WTC11 (cell line): Measurements from ENCODE around the gene OIT3. TPM values are rescaled to one million over a fixed set of nuclear protein-coding genes. Genes with fewer than 3 reads are reported as not detected.
"Not testable (repeated sequence)": the region's sequence is repeated elsewhere in the genome, so short reads cannot be mapped to it uniquely, and the experiment has no call there.

Experiments used
- ATAC-seq: fragments of 200-7000 bp; cut with Tn5 transposase; 2 replicates; pipeline ENCODE4 v1.10.0; 2021; ENCODE audit warnings: mild to moderate bottlenecking, moderate library complexity
- CTCF ChIA-PET: fragments of 300-600 bp; sonication (Branson Sonifier 250); formaldehyde crosslinking; loops from one replicate; lab custom pipeline; 2021; ENCODE audit warnings: antibody characterized with exemption; lab: Charles Lee
- POLR2A ChIA-PET: fragments of 350-600 bp; sonication (Branson Sonifier 250); formaldehyde crosslinking; loops from one replicate; lab custom pipeline; 2021; ENCODE audit warnings: antibody characterized with exemption; lab: Charles Lee
- DNase-seq: peaks from one replicate; pipeline ENCODE4 v3.0.0; 2021; ENCODE audit warnings: low spot score
- H3K27ac Mint-ChIP-seq: 2 replicates; pipeline ENCODE4 v1.8.0; 2021; ENCODE audit warnings: mixed read lengths
- H3K27me3 Mint-ChIP-seq: 2 replicates; pipeline ENCODE4 v1.8.0; 2021; ENCODE audit warnings: low read depth, mild to moderate bottlenecking, moderate library complexity, mixed read lengths
- H3K36me3 Mint-ChIP-seq: 2 replicates; pipeline ENCODE4 v1.8.0; 2021; ENCODE audit warnings: mixed read lengths
- H3K4me1 Mint-ChIP-seq: 2 replicates; pipeline ENCODE4 v1.8.0; 2022; ENCODE audit warnings: mixed read lengths
- H3K4me3 Mint-ChIP-seq: 2 replicates; pipeline ENCODE4 v1.8.0; 2021; ENCODE audit warnings: mild to moderate bottlenecking, moderate library complexity, mixed read lengths
- H3K9me3 Mint-ChIP-seq: 2 replicates; pipeline ENCODE4 v1.8.0; 2021; ENCODE audit warnings: mixed read lengths
- CREM ChIP-seq: sonication (generic); formaldehyde crosslinking; IDR thresholded peaks from 2 replicates; pipeline ENCODE4 v1.8.1; 2022; ENCODE audit warnings: mild to moderate bottlenecking, missing genetic modification reagents, moderate library complexity
- GABPB1 ChIP-seq: sonication (generic); formaldehyde crosslinking; IDR thresholded peaks from 2 replicates; pipeline ENCODE4 v1.8.1; 2023; ENCODE audit warnings: mild to moderate bottlenecking, missing genetic modification reagents
- IRF2 ChIP-seq: sonication (generic); formaldehyde crosslinking; IDR thresholded peaks from 2 replicates; pipeline ENCODE4 v1.8.0; 2022; ENCODE audit warnings: low read depth, missing genetic modification reagents, borderline replicate concordance
- KAT7 ChIP-seq: sonication (generic); formaldehyde crosslinking; IDR thresholded peaks from 2 replicates; pipeline ENCODE4 v1.8.1; 2023; ENCODE audit warnings: missing genetic modification reagents, mild to moderate bottlenecking, borderline replicate concordance
- NFATC4 ChIP-seq: fragments of 250-450 bp; sonication (Bioruptor Pico); IDR thresholded peaks from 2 replicates; pipeline ENCODE4 v1.9.0; 2021; ENCODE audit warnings: mild to moderate bottlenecking
- NR1H2 ChIP-seq: sonication (generic); formaldehyde crosslinking; IDR thresholded peaks from 2 replicates; pipeline ENCODE4 v1.9.0; 2021; ENCODE audit warnings: mild to moderate bottlenecking, moderate library complexity, missing genetic modification reagents
- SOX15 ChIP-seq: fragments of 250-450 bp; sonication (Bioruptor Pico); IDR thresholded peaks from 2 replicates; pipeline ENCODE4 v1.9.0; 2021; ENCODE audit warnings: mild to moderate bottlenecking
- SP1 ChIP-seq: sonication (generic); formaldehyde crosslinking; conservative IDR thresholded peaks from 2 replicates; pipeline ENCODE4 v1.8.1; 2022; ENCODE audit warnings: missing genetic modification reagents
- TCF7 ChIP-seq: sonication (generic); formaldehyde crosslinking; IDR thresholded peaks from 2 replicates; pipeline ENCODE4 v1.8.0; 2022; ENCODE audit warnings: mild to moderate bottlenecking, low read depth, missing genetic modification reagents, moderate library complexity
- TEAD4 ChIP-seq: sonication (generic); formaldehyde crosslinking; IDR thresholded peaks from 2 replicates; pipeline ENCODE4 v1.8.0; 2022; ENCODE audit warnings: mild to moderate bottlenecking, missing genetic modification reagents
- TP53 ChIP-seq: sonication (generic); formaldehyde crosslinking; IDR thresholded peaks from 2 replicates; pipeline ENCODE4 v1.8.1; 2023; ENCODE audit warnings: mild to moderate bottlenecking, missing genetic modification reagents
- ZNF317 ChIP-seq: sonication (generic); formaldehyde crosslinking; IDR thresholded peaks from 2 replicates; pipeline ENCODE4 v1.8.1; 2023; ENCODE audit warnings: low read depth, mild to moderate bottlenecking, moderate library complexity, missing genetic modification reagents, borderline replicate concordance
- ZNF423 ChIP-seq: fragments of 250-450 bp; sonication (Bioruptor Pico); IDR thresholded peaks from 2 replicates; pipeline ENCODE4 v2.1.2; 2022; ENCODE audit warnings: mild to moderate bottlenecking, moderate library complexity
- total RNA-seq: library from RNA; stranded (reverse); gene quantifications from 3 replicates; pipeline ENCODE4 v1.2.3, GENCODE V29; 2021
- TF ChIP-seq, protein P1 (sequence below): sonication (generic); formaldehyde crosslinking; IDR thresholded peaks from 2 replicates; pipeline ENCODE4 v1.8.0; 2023; ENCODE audit warnings: missing genetic modification reagents, mild to moderate bottlenecking, borderline replicate concordance
- TF ChIP-seq, protein P2 (sequence below): sonication (generic); formaldehyde crosslinking; IDR thresholded peaks from 2 replicates; pipeline ENCODE4 v1.8.1; 2023; ENCODE audit warnings: mild to moderate bottlenecking, missing genetic modification reagents
- TF ChIP-seq, protein P3 (sequence below): sonication (generic); formaldehyde crosslinking; IDR thresholded peaks from 2 replicates; pipeline ENCODE4 v1.8.1; 2022; ENCODE audit warnings: low read depth, mild to moderate bottlenecking, moderate library complexity, missing genetic modification reagents, borderline replicate concordance
- TF ChIP-seq, protein P4 (sequence below): sonication (generic); formaldehyde crosslinking; IDR thresholded peaks from 2 replicates; pipeline ENCODE4 v1.8.0; 2022; ENCODE audit warnings: mild to moderate bottlenecking, missing genetic modification reagents
- TF ChIP-seq, protein P5 (sequence below): sonication (generic); formaldehyde crosslinking; IDR thresholded peaks from 2 replicates; pipeline ENCODE4 v1.8.0; 2022; ENCODE audit warnings: mild to moderate bottlenecking, missing genetic modification reagents
- TF ChIP-seq, protein P6 (sequence below): sonication (generic); formaldehyde crosslinking; IDR thresholded peaks from 2 replicates; pipeline ENCODE4 v1.8.0; 2022; ENCODE audit warnings: mild to moderate bottlenecking, missing genetic modification reagents
- TF ChIP-seq, protein P7 (sequence below): fragments of 200-600 bp; IDR thresholded peaks from 2 replicates; pipeline ENCODE4 v1.8.0; 2022; ENCODE audit warnings: antibody characterized with exemption

The OIT3 gene
- total RNA-seq, 1 experiment from 2014 or later = not detected

DNA sequence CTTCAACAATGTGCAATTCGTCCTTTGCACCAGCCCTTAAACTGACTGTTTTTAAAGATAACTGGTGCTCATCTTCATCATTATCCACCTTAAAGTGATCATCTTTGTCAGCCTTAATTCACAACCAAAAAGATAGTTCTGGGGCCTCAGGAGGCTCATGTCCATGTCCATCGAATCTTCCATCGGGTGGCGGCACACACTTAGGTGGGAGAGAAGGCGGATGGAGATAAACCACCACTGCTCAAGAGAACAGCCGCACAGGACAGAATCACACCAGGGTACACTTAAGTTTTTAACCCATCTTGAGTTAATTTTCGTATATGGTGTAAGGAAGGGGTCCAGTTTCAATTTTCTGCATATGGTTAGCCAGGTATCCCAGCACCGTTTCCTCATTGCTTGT, 24.8 kb downstream of the OIT3 start (continued):
- TF ChIP-seq, protein P1, sequence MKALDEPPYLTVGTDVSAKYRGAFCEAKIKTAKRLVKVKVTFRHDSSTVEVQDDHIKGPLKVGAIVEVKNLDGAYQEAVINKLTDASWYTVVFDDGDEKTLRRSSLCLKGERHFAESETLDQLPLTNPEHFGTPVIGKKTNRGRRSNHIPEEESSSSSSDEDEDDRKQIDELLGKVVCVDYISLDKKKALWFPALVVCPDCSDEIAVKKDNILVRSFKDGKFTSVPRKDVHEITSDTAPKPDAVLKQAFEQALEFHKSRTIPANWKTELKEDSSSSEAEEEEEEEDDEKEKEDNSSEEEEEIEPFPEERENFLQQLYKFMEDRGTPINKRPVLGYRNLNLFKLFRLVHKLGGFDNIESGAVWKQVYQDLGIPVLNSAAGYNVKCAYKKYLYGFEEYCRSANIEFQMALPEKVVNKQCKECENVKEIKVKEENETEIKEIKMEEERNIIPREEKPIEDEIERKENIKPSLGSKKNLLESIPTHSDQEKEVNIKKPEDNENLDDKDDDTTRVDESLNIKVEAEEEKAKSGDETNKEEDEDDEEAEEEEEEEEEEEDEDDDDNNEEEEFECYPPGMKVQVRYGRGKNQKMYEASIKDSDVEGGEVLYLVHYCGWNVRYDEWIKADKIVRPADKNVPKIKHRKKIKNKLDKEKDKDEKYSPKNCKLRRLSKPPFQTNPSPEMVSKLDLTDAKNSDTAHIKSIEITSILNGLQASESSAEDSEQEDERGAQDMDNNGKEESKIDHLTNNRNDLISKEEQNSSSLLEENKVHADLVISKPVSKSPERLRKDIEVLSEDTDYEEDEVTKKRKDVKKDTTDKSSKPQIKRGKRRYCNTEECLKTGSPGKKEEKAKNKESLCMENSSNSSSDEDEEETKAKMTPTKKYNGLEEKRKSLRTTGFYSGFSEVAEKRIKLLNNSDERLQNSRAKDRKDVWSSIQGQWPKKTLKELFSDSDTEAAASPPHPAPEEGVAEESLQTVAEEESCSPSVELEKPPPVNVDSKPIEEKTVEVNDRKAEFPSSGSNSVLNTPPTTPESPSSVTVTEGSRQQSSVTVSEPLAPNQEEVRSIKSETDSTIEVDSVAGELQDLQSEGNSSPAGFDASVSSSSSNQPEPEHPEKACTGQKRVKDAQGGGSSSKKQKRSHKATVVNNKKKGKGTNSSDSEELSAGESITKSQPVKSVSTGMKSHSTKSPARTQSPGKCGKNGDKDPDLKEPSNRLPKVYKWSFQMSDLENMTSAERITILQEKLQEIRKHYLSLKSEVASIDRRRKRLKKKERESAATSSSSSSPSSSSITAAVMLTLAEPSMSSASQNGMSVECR (CRISPR knock-in tag) = no peak
- TF ChIP-seq, protein P2, sequence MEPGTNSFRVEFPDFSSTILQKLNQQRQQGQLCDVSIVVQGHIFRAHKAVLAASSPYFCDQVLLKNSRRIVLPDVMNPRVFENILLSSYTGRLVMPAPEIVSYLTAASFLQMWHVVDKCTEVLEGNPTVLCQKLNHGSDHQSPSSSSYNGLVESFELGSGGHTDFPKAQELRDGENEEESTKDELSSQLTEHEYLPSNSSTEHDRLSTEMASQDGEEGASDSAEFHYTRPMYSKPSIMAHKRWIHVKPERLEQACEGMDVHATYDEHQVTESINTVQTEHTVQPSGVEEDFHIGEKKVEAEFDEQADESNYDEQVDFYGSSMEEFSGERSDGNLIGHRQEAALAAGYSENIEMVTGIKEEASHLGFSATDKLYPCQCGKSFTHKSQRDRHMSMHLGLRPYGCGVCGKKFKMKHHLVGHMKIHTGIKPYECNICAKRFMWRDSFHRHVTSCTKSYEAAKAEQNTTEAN = no peak
- TF ChIP-seq, protein P3, sequence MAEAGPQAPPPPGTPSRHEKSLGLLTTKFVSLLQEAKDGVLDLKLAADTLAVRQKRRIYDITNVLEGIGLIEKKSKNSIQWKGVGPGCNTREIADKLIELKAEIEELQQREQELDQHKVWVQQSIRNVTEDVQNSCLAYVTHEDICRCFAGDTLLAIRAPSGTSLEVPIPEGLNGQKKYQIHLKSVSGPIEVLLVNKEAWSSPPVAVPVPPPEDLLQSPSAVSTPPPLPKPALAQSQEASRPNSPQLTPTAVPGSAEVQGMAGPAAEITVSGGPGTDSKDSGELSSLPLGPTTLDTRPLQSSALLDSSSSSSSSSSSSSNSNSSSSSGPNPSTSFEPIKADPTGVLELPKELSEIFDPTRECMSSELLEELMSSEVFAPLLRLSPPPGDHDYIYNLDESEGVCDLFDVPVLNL (CRISPR knock-in tag) = no peak
- TF ChIP-seq, protein P4, sequence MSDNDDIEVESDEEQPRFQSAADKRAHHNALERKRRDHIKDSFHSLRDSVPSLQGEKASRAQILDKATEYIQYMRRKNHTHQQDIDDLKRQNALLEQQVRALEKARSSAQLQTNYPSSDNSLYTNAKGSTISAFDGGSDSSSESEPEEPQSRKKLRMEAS (CRISPR knock-in tag) = no peak
- TF ChIP-seq SOX15 (CRISPR knock-in tag) (no peak), TP53 (no peak), SP1 (CRISPR knock-in tag) (no peak), GABPB1 (CRISPR knock-in tag) (no peak), CREM (CRISPR knock-in tag) (no peak), TCF7 (CRISPR knock-in tag) (no peak), ZNF317 (CRISPR knock-in tag) (no peak)
- TF ChIP-seq, protein P5, sequence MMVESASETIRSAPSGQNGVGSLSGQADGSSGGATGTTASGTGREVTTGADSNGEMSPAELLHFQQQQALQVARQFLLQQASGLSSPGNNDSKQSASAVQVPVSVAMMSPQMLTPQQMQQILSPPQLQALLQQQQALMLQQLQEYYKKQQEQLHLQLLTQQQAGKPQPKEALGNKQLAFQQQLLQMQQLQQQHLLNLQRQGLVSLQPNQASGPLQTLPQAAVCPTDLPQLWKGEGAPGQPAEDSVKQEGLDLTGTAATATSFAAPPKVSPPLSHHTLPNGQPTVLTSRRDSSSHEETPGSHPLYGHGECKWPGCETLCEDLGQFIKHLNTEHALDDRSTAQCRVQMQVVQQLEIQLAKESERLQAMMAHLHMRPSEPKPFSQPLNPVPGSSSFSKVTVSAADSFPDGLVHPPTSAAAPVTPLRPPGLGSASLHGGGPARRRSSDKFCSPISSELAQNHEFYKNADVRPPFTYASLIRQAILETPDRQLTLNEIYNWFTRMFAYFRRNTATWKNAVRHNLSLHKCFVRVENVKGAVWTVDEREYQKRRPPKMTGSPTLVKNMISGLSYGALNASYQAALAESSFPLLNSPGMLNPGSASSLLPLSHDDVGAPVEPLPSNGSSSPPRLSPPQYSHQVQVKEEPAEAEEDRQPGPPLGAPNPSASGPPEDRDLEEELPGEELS (CRISPR knock-in tag) = no peak
- TF ChIP-seq, all 79 proteins: peak for 0

DNA sequence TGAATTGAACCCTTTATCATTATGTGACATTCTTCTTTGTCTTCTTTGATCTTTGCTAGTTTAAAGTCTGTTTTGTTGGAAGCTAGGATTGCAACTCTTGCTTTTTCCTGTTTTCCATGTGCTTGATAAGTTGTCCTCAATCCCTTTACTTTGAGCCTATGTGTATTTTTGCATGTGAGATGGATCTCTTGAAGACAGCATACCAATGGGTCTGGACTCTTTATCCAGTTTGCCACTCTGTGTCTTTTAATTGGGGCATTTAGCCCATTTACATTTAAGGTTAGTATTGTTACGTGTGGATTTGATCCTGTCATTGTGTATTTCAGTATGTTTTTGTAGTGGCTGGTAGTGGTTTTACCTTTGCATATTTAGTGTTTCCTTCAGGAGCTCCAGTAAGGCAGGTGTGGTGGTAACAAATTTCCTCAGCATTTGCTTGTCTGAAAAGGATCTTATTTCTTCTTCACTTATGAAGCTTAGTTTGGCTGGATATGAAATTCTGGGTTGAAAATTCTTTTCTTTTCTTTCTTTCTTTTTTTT, 27.7 kb downstream of the OIT3 start:
- H3K4me3 Mint-ChIP-seq, H3K27ac Mint-ChIP-seq, ATAC-seq, CTCF ChIA-PET, H3K4me1 Mint-ChIP-seq, DNase-seq, H3K27me3 Mint-ChIP-seq: not testable (repeated sequence)
- Mint-ChIP-seq H3K36me3 (peaks cover 16% of the 10 kb centered on the region), H3K9me3 (peaks cover 22% of the 10 kb centered on the region)
- POLR2A ChIA-PET = interaction anchor here (0.7 kb wide), 1 partner anchor 692 kb away, joined by 4 read pairs; no protein-coding TSS in a partner anchor

DNA sequence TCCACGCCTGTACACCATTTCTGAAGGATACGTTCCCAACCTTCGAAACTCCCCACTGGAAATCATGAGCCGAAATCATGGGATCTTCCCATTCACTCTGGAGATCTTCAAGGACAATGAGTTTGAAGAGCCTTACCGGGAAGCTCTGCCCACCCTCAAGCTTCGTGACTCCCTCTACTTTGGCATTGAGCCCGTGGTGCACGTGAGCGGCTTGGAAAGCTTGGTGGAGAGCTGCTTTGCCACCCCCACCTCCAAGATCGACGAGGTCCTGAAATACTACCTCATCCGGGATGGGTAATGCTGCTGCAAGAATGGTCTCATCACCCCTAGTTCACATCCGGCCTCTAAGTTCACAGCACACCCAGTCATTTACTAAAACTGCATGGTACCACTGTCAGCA, 30.8 kb downstream of the OIT3 start:
- ATAC-seq (no peak), DNase-seq (no peak)
- CTCF ChIA-PET = no interaction called here
- POLR2A ChIA-PET = no interaction called here
- Mint-ChIP-seq H3K27ac (no peak overlapping the region), H3K4me3 (no peak overlapping the region), H3K9me3 (peaks cover 22% of the 10 kb centered on the region), H3K4me1 (no peaks in the 10 kb centered on the region), H3K27me3 (peaks cover 5% of the 10 kb centered on the region), H3K36me3 (peaks cover 16% of the 10 kb centered on the region)
- no peak for TF ChIP-seq TEAD4
- no peak for TF ChIP-seq NR1H2
- TF ChIP-seq IRF2 (CRISPR knock-in tag) = no peak
- no peak for TF ChIP-seq NFATC4 (CRISPR knock-in tag)
- no peak for TF ChIP-seq ZNF423
- TF ChIP-seq, protein P6, sequence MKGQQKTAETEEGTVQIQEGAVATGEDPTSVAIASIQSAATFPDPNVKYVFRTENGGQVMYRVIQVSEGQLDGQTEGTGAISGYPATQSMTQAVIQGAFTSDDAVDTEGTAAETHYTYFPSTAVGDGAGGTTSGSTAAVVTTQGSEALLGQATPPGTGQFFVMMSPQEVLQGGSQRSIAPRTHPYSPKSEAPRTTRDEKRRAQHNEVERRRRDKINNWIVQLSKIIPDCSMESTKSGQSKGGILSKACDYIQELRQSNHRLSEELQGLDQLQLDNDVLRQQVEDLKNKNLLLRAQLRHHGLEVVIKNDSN (CRISPR knock-in tag) = no peak
- TF ChIP-seq, protein P7, sequence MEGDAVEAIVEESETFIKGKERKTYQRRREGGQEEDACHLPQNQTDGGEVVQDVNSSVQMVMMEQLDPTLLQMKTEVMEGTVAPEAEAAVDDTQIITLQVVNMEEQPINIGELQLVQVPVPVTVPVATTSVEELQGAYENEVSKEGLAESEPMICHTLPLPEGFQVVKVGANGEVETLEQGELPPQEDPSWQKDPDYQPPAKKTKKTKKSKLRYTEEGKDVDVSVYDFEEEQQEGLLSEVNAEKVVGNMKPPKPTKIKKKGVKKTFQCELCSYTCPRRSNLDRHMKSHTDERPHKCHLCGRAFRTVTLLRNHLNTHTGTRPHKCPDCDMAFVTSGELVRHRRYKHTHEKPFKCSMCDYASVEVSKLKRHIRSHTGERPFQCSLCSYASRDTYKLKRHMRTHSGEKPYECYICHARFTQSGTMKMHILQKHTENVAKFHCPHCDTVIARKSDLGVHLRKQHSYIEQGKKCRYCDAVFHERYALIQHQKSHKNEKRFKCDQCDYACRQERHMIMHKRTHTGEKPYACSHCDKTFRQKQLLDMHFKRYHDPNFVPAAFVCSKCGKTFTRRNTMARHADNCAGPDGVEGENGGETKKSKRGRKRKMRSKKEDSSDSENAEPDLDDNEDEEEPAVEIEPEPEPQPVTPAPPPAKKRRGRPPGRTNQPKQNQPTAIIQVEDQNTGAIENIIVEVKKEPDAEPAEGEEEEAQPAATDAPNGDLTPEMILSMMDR = no peak
- TF ChIP-seq KAT7 = no peak
